Colonic mucosa (tissue), 4 donors: ENCODE measurements around the gene PSMC2. TPM values are rescaled to one million over a fixed set of nuclear protein-coding genes. Genes with fewer than 3 reads are reported as not detected.

Source experiments
- DNase-seq: peaks from one replicate; pipeline ENCODE4 v3.0.0-alpha.2; 2020
- H3K27ac ChIP-seq: fragments of 200-600 bp; one replicate; pipeline ENCODE4 v1.8.0; 2021
- H3K27me3 ChIP-seq: fragments of 200-600 bp; one replicate; pipeline ENCODE4 v1.8.0; 2021
- H3K36me3 ChIP-seq: fragments of 200-600 bp; one replicate; pipeline ENCODE4 v1.8.0; 2021
- H3K4me1 ChIP-seq: fragments of 200-600 bp; one replicate; pipeline ENCODE4 v1.8.0; 2021; ENCODE audit warnings: mild to moderate bottlenecking
- H3K4me3 ChIP-seq: fragments of 200-600 bp; one replicate; pipeline ENCODE4 v1.8.0; 2021
- H3K9ac ChIP-seq, 2 donors: one replicate each; pipeline ENCODE4 v1.7.0; 2013; ENCODE audit warnings: control low read depth in 2 of 2, low read depth in 2 of 2, low read length in 2 of 2
- H3K9me3 ChIP-seq: fragments of 200-600 bp; one replicate; pipeline ENCODE4 v1.8.0; 2021
- intact Hi-C: fragments of 100-400 bp; cut with DNase I; formaldehyde crosslinking; loops from one replicate; pipeline ENCODE4 v1.14.1; 2022
- total RNA-seq, 2 donors: library from RNA; stranded (reverse); fragmentation: NEBNext Ultra II Directional in 1 of 2; extraction: Animal tissue kit (Norgen Biotek cat#: 25700) in 1 of 2; gene quantifications; one replicate each; pipeline ENCODE4 v1.2.1, GENCODE V29; 2021
- TF ChIP-seq, protein P1 (sequence below): fragments of 200-600 bp; IDR thresholded peaks from one replicate; pipeline ENCODE4 v1.8.0; 2022; ENCODE audit warnings: antibody characterized with exemption, mild to moderate bottlenecking
- donor health status: healthy.
- donor health status: DM: no; HTN: no; CAD: no.
- donor health status: DM: no; HTN: no; CAD: no.

Gene PSMC2
- total RNA-seq, 2 donors from 2014 or later, result 75.6 to 109 TPM

- TF ChIP-seq, protein P1, sequence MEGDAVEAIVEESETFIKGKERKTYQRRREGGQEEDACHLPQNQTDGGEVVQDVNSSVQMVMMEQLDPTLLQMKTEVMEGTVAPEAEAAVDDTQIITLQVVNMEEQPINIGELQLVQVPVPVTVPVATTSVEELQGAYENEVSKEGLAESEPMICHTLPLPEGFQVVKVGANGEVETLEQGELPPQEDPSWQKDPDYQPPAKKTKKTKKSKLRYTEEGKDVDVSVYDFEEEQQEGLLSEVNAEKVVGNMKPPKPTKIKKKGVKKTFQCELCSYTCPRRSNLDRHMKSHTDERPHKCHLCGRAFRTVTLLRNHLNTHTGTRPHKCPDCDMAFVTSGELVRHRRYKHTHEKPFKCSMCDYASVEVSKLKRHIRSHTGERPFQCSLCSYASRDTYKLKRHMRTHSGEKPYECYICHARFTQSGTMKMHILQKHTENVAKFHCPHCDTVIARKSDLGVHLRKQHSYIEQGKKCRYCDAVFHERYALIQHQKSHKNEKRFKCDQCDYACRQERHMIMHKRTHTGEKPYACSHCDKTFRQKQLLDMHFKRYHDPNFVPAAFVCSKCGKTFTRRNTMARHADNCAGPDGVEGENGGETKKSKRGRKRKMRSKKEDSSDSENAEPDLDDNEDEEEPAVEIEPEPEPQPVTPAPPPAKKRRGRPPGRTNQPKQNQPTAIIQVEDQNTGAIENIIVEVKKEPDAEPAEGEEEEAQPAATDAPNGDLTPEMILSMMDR, result no peak
- no peaks in the 10 kb centered on the region for H3K4me1 ChIP-seq
- H3K27ac ChIP-seq, result no peak overlapping the region
- H3K27me3 ChIP-seq, result no peaks in the 10 kb centered on the region
- intact Hi-C loops, result no loop called here
- DNase-seq, result no peak
- H3K4me3 ChIP-seq, result no peak overlapping the region
- no peaks in the 10 kb centered on the region for H3K36me3 ChIP-seq
- no peak overlapping the region for H3K9ac ChIP-seq
- H3K9me3 ChIP-seq, result no peaks in the 10 kb centered on the region
Observed at GRCh38 chr7:103412151-103412550, 64.7 kb downstream of the PSMC2 start.

DNA sequence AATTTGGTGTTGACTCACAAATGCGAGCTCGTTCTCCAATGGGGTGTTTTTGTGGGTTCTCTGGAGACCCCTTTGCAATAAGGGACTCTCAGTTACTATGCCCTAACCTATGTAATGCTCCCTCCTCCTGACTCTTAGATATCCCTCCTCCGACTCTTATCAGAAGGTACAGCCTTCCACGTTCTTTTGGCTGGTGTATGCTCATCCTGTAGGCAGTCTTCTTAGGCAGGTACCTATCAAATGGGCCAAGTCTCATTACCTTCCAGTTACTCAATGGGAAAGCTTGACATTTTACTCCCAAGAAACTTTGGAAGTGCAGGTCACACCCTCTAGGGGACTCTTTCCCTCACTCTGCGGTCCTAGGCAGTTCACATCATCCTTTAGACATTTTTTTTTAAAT is 66.0 kb downstream of the PSMC2 start:
- intact Hi-C loops, result no loop called here
- Histone ChIP-seq H3K36me3 (no peaks in the 10 kb centered on the region), H3K27me3 (no peaks in the 10 kb centered on the region), H3K27ac (no peak overlapping the region), H3K9me3 (no peaks in the 10 kb centered on the region), H3K4me3 (no peak overlapping the region), H3K9ac (no peak overlapping the region), H3K4me1 (no peaks in the 10 kb centered on the region)
- TF ChIP-seq, protein P1, result no peak
- no peak for DNase-seq

- TF ChIP-seq, protein P1, result no peak
- Histone ChIP-seq H3K4me1 (no peaks in the 10 kb centered on the region), H3K27me3 (no peaks in the 10 kb centered on the region), H3K4me3 (no peak overlapping the region), H3K36me3 (no peaks in the 10 kb centered on the region), H3K9ac (no peak overlapping the region), H3K9me3 (no peaks in the 10 kb centered on the region), H3K27ac (no peak overlapping the region)
- no peak for DNase-seq
- intact Hi-C loops, result no loop called here
Observed at GRCh38 chr7:103418241-103418640, 70.8 kb downstream of the PSMC2 start.

Other genes starting within 250 kb of the PSMC2 start
- gene NAPEPLD, start 198.5 kb upstream of the PSMC2 start, total RNA-seq, result 10 to 100 TPM; 61.4 to 64.6 TPM
- gene PMPCB, start 50.2 kb upstream of the PSMC2 start, total RNA-seq, result 10 to 100 TPM; 56.4 to 80.5 TPM
- 10 to 100 TPM; 21.7 to 25.1 TPM for gene DNAJC2, start 2.9 kb upstream of the PSMC2 start, total RNA-seq
- under 1 TPM in 1 of 2 donors, not detected in 1; 0.25 TPM for gene SLC26A5, start 98.6 kb downstream of the PSMC2 start, total RNA-seq